ENCODE measurements around the gene TUBB2A. TPM values are rescaled to one million over a fixed set of nuclear protein-coding genes. Genes with fewer than 3 reads are reported as not detected.

Gene TUBB2A
- total and polyA plus RNA-seq, 10 of the 15 experiments (the other 5 are each of a cell fraction or from before 2014, with no cell fraction given), result 2.2 to 49.5 (median 31.3) TPM

- TF ChIP-seq BHLHE40 (IDR thresholded peaks at IDR 0.05; ENCODE audit: borderline replicate concordance in 1 of 2, low read depth in 2 of 2, low read length in 1 of 2), result peak; percentile 9 to 61; a peak in 2 of 4 replicates
- peak; percentile 12; the same call in 1 of the 2 replicates for TF ChIP-seq ZSCAN29 (IDR thresholded peaks at IDR 0.05)
- peak; percentile 93 for TF ChIP-seq GATAD2B (conservative IDR thresholded peaks at IDR 0.05; ENCODE audit: low read depth)
- 0 out of 2 replicates have a peak, but pooled peaks have one; percentile 61 for TF ChIP-seq ZNF217 (IDR thresholded peaks at IDR 0.05)
- TF ChIP-seq TAF1 (IDR thresholded peaks at IDR 0.05; ENCODE audit: borderline replicate concordance, low read depth, low read length), result peak; percentile 51; the same call in 1 of the 2 replicates
- no peak for TF ChIP-seq ATF2 (IDR thresholded peaks at IDR 0.05; ENCODE audit: low read length)
- TF ChIP-seq RELB (IDR thresholded peaks at IDR 0.05; ENCODE audit: low read depth), result no peak
These were observed at the start of gene TUBB2A (continued) for GRCh38 chr6:3157131-3157933.

All from GM12878 (cell line).